Smooth muscle cell (in vitro differentiated cells): ENCODE measurements around the gene SNRNP200. TPM values are rescaled to one million over a fixed set of nuclear protein-coding genes. Genes with fewer than 3 reads are reported as not detected.

Source experiments
- DNase-seq: peaks from one replicate; lab custom pipeline; 2025; ENCODE audit not compliant: unreplicated experiment; lab: John Stamatoyannopoulos, UW
- H2AFZ ChIP-seq: fragments of 200-600 bp; sonication (generic); 2 replicates; pipeline ENCODE4 v1.6.0; 2016; ENCODE audit warnings: antibody characterized with exemption, low read depth, mild to moderate bottlenecking
- H3F3A ChIP-seq: fragments of 200-600 bp; sonication (generic); 2 replicates; pipeline ENCODE4 v1.6.0; 2017; ENCODE audit warnings: antibody characterized with exemption, low read depth
- H3K27ac ChIP-seq: fragments of 200-600 bp; sonication (generic); 2 replicates; pipeline ENCODE4 v1.5.1; 2016; ENCODE audit warnings: low read depth, mild to moderate bottlenecking
- H3K27me3 ChIP-seq: fragments of 200-600 bp; sonication (generic); 2 replicates; pipeline ENCODE4 v1.6.1; 2016; ENCODE audit warnings: low read depth, mild to moderate bottlenecking
- H3K36me3 ChIP-seq: fragments of 200-600 bp; sonication (generic); 2 replicates; pipeline ENCODE4 v1.5.1; 2016; ENCODE audit warnings: low read depth
- H3K4me1 ChIP-seq: fragments of 200-600 bp; sonication (generic); 2 replicates; pipeline ENCODE4 v1.5.1; 2016; ENCODE audit warnings: low read depth
- H3K4me2 ChIP-seq: fragments of 200-600 bp; sonication (generic); 2 replicates; pipeline ENCODE4 v1.6.0; 2016; ENCODE audit warnings: mild to moderate bottlenecking
- H3K4me3 ChIP-seq: fragments of 200-600 bp; sonication (generic); 2 replicates; pipeline ENCODE4 v1.5.1; 2016; ENCODE audit warnings: mild to moderate bottlenecking
- H3K79me2 ChIP-seq: fragments of 200-600 bp; sonication (generic); 2 replicates; pipeline ENCODE4 v1.6.0; 2016; ENCODE audit warnings: low read depth, mild to moderate bottlenecking
- H3K9ac ChIP-seq: fragments of 200-600 bp; sonication (generic); 2 replicates; pipeline ENCODE4 v1.6.0; 2016; ENCODE audit warnings: low read depth
- H3K9me3 ChIP-seq: fragments of 200-600 bp; sonication (generic); replicated peaks from 2 replicates; pipeline ENCODE4 v1.5.1; 2016; ENCODE audit warnings: low read depth
- H4K20me1 ChIP-seq: fragments of 200-600 bp; sonication (generic); 2 replicates; pipeline ENCODE4 v1.6.0; 2016; ENCODE audit warnings: low read depth
- WGBS: methylation state at CpG from one replicate; pipeline ENCODE4 v1.1.7; 2016; ENCODE audit warnings: low lambda C conversion rate; 5-methylcytosine and 5-hydroxymethylcytosine counted together
- polyA plus RNA-seq: library from polyadenylated mRNA; unstranded; fragments of >200 nt; fragmentation: Nextera tagmentation; extraction: Ambion mirVana; gene quantifications from 2 replicates; pipeline ENCODE4 v1.2.1, GENCODE V29; 2016
- total RNA-seq: library from RNA; depleted of rRNA; stranded (reverse); fragments of >200 nt; gene quantifications from 2 replicates; pipeline ENCODE4 v1.2.3, GENCODE V29; 2014
- TF ChIP-seq, protein P1 (sequence below): fragments of 200-600 bp; sonication (generic); IDR thresholded peaks from 2 replicates; pipeline ENCODE4 v1.5.1; 2017; ENCODE audit warnings: borderline replicate concordance, mild to moderate bottlenecking, antibody characterized with exemption; ENCODE audit not compliant: insufficient read depth, poor library complexity, severe bottlenecking

The SNRNP200 gene
- total and polyA plus RNA-seq, 2 experiments from 2014 or later, result 49.5 to 54.1 TPM

DNA sequence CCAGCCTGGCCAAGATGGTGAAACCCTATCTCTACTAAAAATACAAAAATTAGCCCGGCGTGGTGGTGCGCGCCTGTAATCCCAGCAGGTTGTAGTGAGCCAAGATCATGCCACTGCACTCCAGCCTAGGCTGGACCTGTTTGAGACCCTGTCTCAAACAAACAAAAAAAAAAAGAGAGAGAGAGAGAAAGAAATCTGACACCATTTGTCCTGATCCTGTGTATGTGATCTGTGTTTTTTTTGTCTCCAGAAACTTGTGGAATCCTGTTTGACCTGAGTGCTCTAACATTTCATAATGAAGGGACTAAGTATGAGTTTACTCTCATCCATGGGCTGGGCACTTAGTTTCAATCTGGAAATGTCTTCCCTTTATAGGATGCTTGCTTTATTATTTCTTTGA is 13.4 kb upstream of the SNRNP200 start:
- Histone ChIP-seq H3K4me3 (no peak overlapping the region), H3K27me3 (peaks cover 60% of the 10 kb centered on the region), H3K9me3 (no peaks in the 10 kb centered on the region), H3K36me3 (no peaks in the 10 kb centered on the region), H3K79me2 (no peaks in the 10 kb centered on the region), H3K27ac (no peak overlapping the region), H3K4me2 (no peak overlapping the region), H3F3A (no peaks in the 10 kb centered on the region), H4K20me1 (no peaks in the 10 kb centered on the region), H3K4me1 (peaks cover 6% of the 10 kb centered on the region), H2AFZ (no peak overlapping the region), H3K9ac (no peak overlapping the region)
- no peak for DNase-seq
- TF ChIP-seq, protein P1, sequence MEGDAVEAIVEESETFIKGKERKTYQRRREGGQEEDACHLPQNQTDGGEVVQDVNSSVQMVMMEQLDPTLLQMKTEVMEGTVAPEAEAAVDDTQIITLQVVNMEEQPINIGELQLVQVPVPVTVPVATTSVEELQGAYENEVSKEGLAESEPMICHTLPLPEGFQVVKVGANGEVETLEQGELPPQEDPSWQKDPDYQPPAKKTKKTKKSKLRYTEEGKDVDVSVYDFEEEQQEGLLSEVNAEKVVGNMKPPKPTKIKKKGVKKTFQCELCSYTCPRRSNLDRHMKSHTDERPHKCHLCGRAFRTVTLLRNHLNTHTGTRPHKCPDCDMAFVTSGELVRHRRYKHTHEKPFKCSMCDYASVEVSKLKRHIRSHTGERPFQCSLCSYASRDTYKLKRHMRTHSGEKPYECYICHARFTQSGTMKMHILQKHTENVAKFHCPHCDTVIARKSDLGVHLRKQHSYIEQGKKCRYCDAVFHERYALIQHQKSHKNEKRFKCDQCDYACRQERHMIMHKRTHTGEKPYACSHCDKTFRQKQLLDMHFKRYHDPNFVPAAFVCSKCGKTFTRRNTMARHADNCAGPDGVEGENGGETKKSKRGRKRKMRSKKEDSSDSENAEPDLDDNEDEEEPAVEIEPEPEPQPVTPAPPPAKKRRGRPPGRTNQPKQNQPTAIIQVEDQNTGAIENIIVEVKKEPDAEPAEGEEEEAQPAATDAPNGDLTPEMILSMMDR, result no peak
- WGBS, result 98% methylated on average over 4 of the region's 4 CpGs

DNA sequence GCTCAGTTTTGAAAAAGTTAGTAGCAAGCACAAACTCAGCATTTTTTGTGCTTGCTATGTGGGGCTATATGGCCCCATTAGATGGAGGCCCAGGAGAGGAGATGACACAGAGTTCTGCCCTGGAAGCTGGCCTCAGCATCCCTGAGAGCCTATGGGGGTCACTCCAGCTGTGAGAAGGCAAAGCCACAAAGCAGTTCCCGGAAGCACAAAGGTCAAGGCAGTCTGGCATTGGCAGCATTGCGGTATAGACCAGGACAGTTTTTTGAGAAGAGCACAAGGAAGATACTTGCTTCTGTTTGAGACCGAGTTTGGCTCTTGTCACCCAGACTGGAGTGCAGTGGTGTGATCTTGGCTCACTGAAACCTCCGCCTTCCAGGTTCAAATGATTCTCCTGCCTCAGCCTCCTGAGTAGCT is 12.2 kb upstream of the SNRNP200 start:
- TF ChIP-seq, protein P1, result no peak
- Histone ChIP-seq H3K79me2 (no peaks in the 10 kb centered on the region), H3K9me3 (no peaks in the 10 kb centered on the region), H2AFZ (no peak overlapping the region), H3K4me1 (peaks cover 6% of the 10 kb centered on the region), H3K4me3 (no peak overlapping the region), H3K27me3 (peaks cover 49% of the 10 kb centered on the region), H3K27ac (no peak overlapping the region), H3F3A (no peaks in the 10 kb centered on the region), H3K36me3 (no peaks in the 10 kb centered on the region), H3K4me2 (no peak overlapping the region), H4K20me1 (no peaks in the 10 kb centered on the region), H3K9ac (no peak overlapping the region)
- WGBS, result 96% methylated on average over 4 of the region's 4 CpGs
- DNase-seq, result no peak

DNA sequence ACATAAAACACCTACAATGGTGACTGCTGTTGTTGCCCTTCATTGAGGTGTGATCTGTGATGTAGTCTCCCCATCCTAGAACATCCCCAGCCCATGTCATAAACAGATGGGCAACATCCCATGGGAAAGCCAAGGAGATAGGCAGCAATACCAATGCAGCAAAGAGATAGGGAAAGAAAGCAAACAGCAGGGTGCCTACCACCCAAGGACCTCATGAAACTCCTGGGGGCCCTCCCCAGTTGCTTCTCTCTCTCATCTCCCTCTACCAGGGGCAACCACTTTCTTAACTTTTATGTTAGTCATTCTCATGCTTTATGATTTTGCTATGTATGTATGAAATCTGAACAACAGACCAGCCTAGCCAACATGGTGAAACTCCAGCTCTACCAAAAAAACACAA is 11.7 kb upstream of the SNRNP200 start:
- Histone ChIP-seq H3K79me2 (no peaks in the 10 kb centered on the region), H2AFZ (no peak overlapping the region), H3K4me3 (no peak overlapping the region), H3K27me3 (peaks cover 43% of the 10 kb centered on the region), H4K20me1 (no peaks in the 10 kb centered on the region), H3K9ac (no peak overlapping the region), H3K4me2 (no peak overlapping the region), H3K9me3 (no peaks in the 10 kb centered on the region), H3K27ac (no peak overlapping the region), H3K4me1 (peaks cover 6% of the 10 kb centered on the region), H3F3A (no peaks in the 10 kb centered on the region), H3K36me3 (no peaks in the 10 kb centered on the region)
- TF ChIP-seq, protein P1, result no peak
- DNase-seq, result no peak

DNA sequence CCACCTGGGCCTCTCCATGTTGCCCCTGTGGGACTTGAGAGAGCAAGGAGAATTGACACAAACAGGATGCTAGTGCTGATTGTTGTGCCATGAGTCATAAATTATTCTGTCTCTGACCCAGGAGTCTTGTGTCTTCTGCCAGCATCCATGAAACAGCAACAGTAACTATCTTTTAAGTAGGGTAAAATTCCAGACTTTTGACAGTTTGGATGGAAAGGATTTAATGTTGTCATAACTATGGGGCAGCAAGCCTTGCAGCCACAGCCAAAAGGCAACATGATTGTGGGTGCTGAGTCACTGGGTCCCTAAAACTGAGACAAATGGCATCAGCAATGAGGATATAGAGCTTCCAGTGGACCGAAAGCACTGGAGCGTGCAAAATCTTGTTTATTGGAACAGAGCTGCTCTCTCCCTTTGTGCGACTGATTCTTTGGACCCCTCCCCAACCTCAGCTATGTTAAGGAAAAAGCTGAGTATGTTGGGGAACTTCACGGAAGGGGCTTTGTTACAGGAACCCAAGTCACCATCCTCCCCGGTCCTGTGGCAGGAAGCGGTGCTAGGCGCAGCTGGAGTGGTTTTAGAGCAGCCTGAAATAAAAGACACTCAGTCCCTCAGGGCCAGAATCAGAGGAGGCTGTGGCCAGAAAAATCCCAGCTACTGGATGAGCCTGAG is 10.2 kb upstream of the SNRNP200 start:
- Histone ChIP-seq H3K9me3 (no peaks in the 10 kb centered on the region), H3K4me2 (no peak overlapping the region), H3K27me3 (peaks cover 28% of the 10 kb centered on the region), H3F3A (no peaks in the 10 kb centered on the region), H3K4me1 (no peaks in the 10 kb centered on the region), H3K27ac (no peak overlapping the region), H2AFZ (no peak overlapping the region), H3K4me3 (no peak overlapping the region), H3K9ac (no peak overlapping the region), H3K36me3 (no peaks in the 10 kb centered on the region), H3K79me2 (no peaks in the 10 kb centered on the region), H4K20me1 (no peaks in the 10 kb centered on the region)
- DNase-seq, result no peak
- WGBS, result 90% methylated on average over 7 of the region's 7 CpGs
- TF ChIP-seq, protein P1, result no peak
